C4-2B (cell line): ENCODE measurements around the gene CDKL1.

Source experiments
- CTCF ChIP-seq: fragments of 450-650 bp; conservative IDR thresholded peaks from 2 replicates; pipeline ENCODE4 v1.5.1; 2017; ENCODE audit warnings: mild to moderate bottlenecking
- ZFX ChIP-seq: fragments of 450-650 bp; IDR thresholded peaks from 2 replicates; pipeline ENCODE4 v1.6.1; 2017

- TF ChIP-seq CTCF = no peak
- no peak for TF ChIP-seq ZFX
Measured at GRCh38 chr14:50398189-50398580, 1.5 kb upstream of the CDKL1 start.
